HL-60 (cell line): Measurements from ENCODE around the gene NRAP.

Experiments
- DNase-seq, 2 experiments: peaks; one replicate each; pipeline ENCODE4 v3.0.0-alpha.2; 2010 to 2020; ENCODE audit warnings: low read depth in 1 of 2, low spot score in 1 of 2
- H3K27ac ChIP-seq: fragments of 250-450 bp; sonication (Bioruptor Pico); replicated peaks from 2 replicates; pipeline ENCODE4 v1.5.1; 2020; ENCODE audit warnings: mild to moderate bottlenecking, moderate library complexity
- H3K27me3 ChIP-seq: fragments of 250-450 bp; sonication (Bioruptor Pico); 2 replicates; pipeline ENCODE4 v1.5.1; 2021; ENCODE audit warnings: mild to moderate bottlenecking, moderate library complexity; ENCODE audit not compliant: insufficient read depth, poor library complexity, severe bottlenecking
- H3K4me3 ChIP-seq: replicated peaks from 2 replicates; pipeline ENCODE4 v1.5.1; 2011; ENCODE audit warnings: mild to moderate bottlenecking, control low read depth, low read length; ENCODE audit not compliant: insufficient read depth
- GABPA ChIP-seq: IDR thresholded peaks from 2 replicates; pipeline ENCODE4 v1.6.1; 2012; ENCODE audit warnings: low read depth
- POLR2AphosphoS5 ChIP-seq: IDR thresholded peaks from 2 replicates; pipeline ENCODE4 v1.6.1; 2012; ENCODE audit warnings: low read depth
- REST ChIP-seq: IDR thresholded peaks from 2 replicates; pipeline ENCODE4 v1.6.1; 2012; ENCODE audit warnings: low read depth; ENCODE audit not compliant: insufficient replicate concordance
- SPI1 ChIP-seq: IDR thresholded peaks from 2 replicates; pipeline ENCODE4 v1.6.1; 2012; ENCODE audit warnings: low read depth, mild to moderate bottlenecking, borderline replicate concordance
- TF ChIP-seq, protein P1 (sequence below): IDR thresholded peaks from one replicate; pipeline ENCODE4 v1.5.1; 2011; ENCODE audit warnings: low read length, control low read depth, inconsistent platforms; ENCODE audit not compliant: insufficient read depth

Gene NRAP

DNA sequence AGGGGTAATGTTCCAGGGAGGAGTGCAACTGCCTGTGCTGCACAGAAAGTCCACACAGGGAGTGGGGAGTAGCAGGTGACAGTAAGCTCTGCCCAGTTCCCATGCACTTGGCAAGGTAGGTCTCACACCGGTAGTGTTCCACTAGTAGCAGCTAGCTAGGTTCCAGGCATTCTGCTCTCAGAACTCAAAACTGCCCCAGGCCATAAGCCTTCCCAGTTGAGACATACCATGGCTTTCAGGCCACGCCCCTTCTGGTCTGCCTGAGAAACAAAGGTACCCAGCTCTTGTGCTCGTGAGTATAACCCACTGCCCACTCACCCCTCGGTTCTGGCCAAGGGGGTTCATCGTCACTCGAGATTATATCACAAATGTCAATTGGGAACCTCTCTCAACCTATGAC, 28.4 kb upstream of the NRAP start:
- DNase-seq = no peak
- Histone ChIP-seq H3K27ac (no peak overlapping the region), H3K4me3 (no peak overlapping the region), H3K27me3 (no peaks in the 10 kb centered on the region)
- TF ChIP-seq, protein P1, sequence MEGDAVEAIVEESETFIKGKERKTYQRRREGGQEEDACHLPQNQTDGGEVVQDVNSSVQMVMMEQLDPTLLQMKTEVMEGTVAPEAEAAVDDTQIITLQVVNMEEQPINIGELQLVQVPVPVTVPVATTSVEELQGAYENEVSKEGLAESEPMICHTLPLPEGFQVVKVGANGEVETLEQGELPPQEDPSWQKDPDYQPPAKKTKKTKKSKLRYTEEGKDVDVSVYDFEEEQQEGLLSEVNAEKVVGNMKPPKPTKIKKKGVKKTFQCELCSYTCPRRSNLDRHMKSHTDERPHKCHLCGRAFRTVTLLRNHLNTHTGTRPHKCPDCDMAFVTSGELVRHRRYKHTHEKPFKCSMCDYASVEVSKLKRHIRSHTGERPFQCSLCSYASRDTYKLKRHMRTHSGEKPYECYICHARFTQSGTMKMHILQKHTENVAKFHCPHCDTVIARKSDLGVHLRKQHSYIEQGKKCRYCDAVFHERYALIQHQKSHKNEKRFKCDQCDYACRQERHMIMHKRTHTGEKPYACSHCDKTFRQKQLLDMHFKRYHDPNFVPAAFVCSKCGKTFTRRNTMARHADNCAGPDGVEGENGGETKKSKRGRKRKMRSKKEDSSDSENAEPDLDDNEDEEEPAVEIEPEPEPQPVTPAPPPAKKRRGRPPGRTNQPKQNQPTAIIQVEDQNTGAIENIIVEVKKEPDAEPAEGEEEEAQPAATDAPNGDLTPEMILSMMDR = no peak
- TF ChIP-seq SPI1 (no peak), POLR2AphosphoS5 (no peak), REST (no peak), GABPA (no peak)

DNA sequence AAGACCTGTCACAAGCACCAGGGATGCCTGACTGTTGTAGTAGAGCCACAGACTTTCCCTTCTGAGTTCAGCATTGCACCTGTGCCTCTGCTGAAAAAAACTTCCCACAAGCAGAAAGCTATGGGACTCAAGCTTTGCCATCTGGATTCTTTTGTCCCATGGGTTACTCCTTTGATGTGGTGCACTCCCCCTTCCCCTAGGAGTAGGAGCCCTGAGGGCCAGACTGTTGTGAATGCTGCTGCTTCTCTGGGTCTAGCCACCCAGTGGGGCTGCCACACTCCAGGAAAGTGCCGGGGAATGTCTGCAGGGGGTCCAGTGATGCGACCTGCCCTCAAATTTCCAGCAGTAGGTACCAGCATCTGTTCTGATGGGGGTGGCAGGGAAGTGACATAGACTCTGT, 27.5 kb upstream of the NRAP start:
- Histone ChIP-seq H3K27ac (no peak overlapping the region), H3K27me3 (no peaks in the 10 kb centered on the region)
- no peak for DNase-seq

GRCh38 chr10:113690749-113691148, 26.9 kb upstream of the NRAP start:
- H3K27ac ChIP-seq = no peak overlapping the region
- no peak overlapping the region for H3K4me3 ChIP-seq
- no peak for DNase-seq
- H3K27me3 ChIP-seq = no peaks in the 10 kb centered on the region
- TF ChIP-seq REST = no peak
- no peak for TF ChIP-seq POLR2AphosphoS5
- TF ChIP-seq, protein P1 = no peak
- no peak for TF ChIP-seq SPI1
- no peak for TF ChIP-seq GABPA

More for the DNA sequence above, 27.5 kb upstream of the NRAP start:
- no peak overlapping the region for H3K4me3 ChIP-seq
- TF ChIP-seq POLR2AphosphoS5 = no peak
- TF ChIP-seq GABPA = no peak
- TF ChIP-seq REST = no peak
- no peak for TF ChIP-seq SPI1
- TF ChIP-seq, protein P1 = no peak
